SK-N-SH (cell line): Measurements from ENCODE around the gene CALN1.

Experiments used
- CHD2 ChIP-seq: fragments of 150-350 bp; IDR thresholded peaks from 2 replicates; pipeline ENCODE4 v1.6.1; 2018; ENCODE audit warnings: low read length; ENCODE audit not compliant: partially characterized antibody
- EP300 ChIP-seq, 2 experiments: IDR thresholded peaks; 2 replicates each; pipeline versions ENCODE4 v1.4.0 to v1.6.1; 2012; ENCODE audit warnings: borderline replicate concordance in 1 of 2, low read depth in 1 of 2, low read length in 1 of 2
- EZH2phosphoT487 ChIP-seq: fragments of 200-600 bp; sonication (generic); IDR thresholded peaks from 2 replicates; pipeline ENCODE4 v1.6.1; 2017; ENCODE audit warnings: low read depth, mixed run types, mild to moderate bottlenecking, antibody characterized with exemption, moderate library complexity, borderline replicate concordance
- FOSL2 ChIP-seq: IDR thresholded peaks from 2 replicates; pipeline ENCODE4 v1.4.0; 2012; ENCODE audit warnings: low read depth, mild to moderate bottlenecking, moderate library complexity, borderline replicate concordance
- GATA2 ChIP-seq: sonication (generic); formaldehyde crosslinking; IDR thresholded peaks from 2 replicates; pipeline ENCODE4 v1.5.0; 2020; ENCODE audit warnings: mild to moderate bottlenecking, missing genetic modification reagents
- NRF1 ChIP-seq: IDR thresholded peaks from 2 replicates; pipeline ENCODE4 v1.6.1; 2012; ENCODE audit warnings: low read depth, mild to moderate bottlenecking, low read length
- PBX3 ChIP-seq: IDR thresholded peaks from 2 replicates; pipeline ENCODE4; 2012
- POLR2AphosphoS5 ChIP-seq: IDR thresholded peaks from 2 replicates; pipeline ENCODE4 v1.6.1; 2012; ENCODE audit warnings: low read depth, low read length
- RXRA ChIP-seq: IDR thresholded peaks from 2 replicates; pipeline ENCODE4 v1.4.0; 2012; ENCODE audit warnings: low read depth, mild to moderate bottlenecking, borderline replicate concordance
- TF ChIP-seq, protein P1 (sequence below): fragments of 200-600 bp; sonication (generic); IDR thresholded peaks from 2 replicates; pipeline ENCODE4 v1.6.1; 2017; ENCODE audit warnings: antibody characterized with exemption, mild to moderate bottlenecking, moderate library complexity

GRCh38 chr7:71843676-71844075 lies 568.5 kb downstream of the CALN1 start:
- no peak for TF ChIP-seq EZH2phosphoT487
- no peak for TF ChIP-seq RXRA
- TF ChIP-seq, protein P1, sequence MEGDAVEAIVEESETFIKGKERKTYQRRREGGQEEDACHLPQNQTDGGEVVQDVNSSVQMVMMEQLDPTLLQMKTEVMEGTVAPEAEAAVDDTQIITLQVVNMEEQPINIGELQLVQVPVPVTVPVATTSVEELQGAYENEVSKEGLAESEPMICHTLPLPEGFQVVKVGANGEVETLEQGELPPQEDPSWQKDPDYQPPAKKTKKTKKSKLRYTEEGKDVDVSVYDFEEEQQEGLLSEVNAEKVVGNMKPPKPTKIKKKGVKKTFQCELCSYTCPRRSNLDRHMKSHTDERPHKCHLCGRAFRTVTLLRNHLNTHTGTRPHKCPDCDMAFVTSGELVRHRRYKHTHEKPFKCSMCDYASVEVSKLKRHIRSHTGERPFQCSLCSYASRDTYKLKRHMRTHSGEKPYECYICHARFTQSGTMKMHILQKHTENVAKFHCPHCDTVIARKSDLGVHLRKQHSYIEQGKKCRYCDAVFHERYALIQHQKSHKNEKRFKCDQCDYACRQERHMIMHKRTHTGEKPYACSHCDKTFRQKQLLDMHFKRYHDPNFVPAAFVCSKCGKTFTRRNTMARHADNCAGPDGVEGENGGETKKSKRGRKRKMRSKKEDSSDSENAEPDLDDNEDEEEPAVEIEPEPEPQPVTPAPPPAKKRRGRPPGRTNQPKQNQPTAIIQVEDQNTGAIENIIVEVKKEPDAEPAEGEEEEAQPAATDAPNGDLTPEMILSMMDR, result no peak
- no peak for TF ChIP-seq PBX3
- no peak for TF ChIP-seq FOSL2
- TF ChIP-seq GATA2, result no peak
- TF ChIP-seq POLR2AphosphoS5, result no peak
- TF ChIP-seq NRF1, result no peak
- no peak for TF ChIP-seq CHD2
- no peak for TF ChIP-seq EP300 (IDR thresholded peaks at IDR 0.05; ENCODE audit: borderline replicate concordance in 1 of 2, low read depth in 1 of 2, low read length in 1 of 2)
